Neural progenitor cell (in vitro differentiated cells): ENCODE measurements around the gene HDDC2. TPM values are rescaled to one million over a fixed set of nuclear protein-coding genes. Genes with fewer than 3 reads are reported as not detected.
A peak's percentile ranks its signal among the peaks of the same experiment; 100 is the strongest.

ENCODE experiments used
- DNase-seq: peaks from one replicate; pipeline ENCODE4 v3.0.0-alpha.2; 2016; ENCODE audit warnings: low spot score
- H2AFZ ChIP-seq: fragments of 200-600 bp; sonication (generic); replicated peaks from 2 replicates; pipeline ENCODE4 v1.6.1; 2016; ENCODE audit warnings: antibody characterized with exemption
- H3F3A ChIP-seq: fragments of 200-600 bp; sonication (generic); 2 replicates; pipeline ENCODE4 v1.6.1; 2016; ENCODE audit warnings: antibody characterized with exemption, low read depth
- H3K27ac ChIP-seq: fragments of 200-600 bp; sonication (generic); 2 replicates; pipeline ENCODE4 v1.5.1; 2016; ENCODE audit warnings: mild to moderate bottlenecking
- H3K27me3 ChIP-seq: fragments of 200-600 bp; sonication (generic); 2 replicates; pipeline ENCODE4 v1.6.1; 2016; ENCODE audit warnings: mild to moderate bottlenecking, moderate library complexity
- H3K36me3 ChIP-seq: fragments of 200-600 bp; sonication (generic); 2 replicates; pipeline ENCODE4 v1.5.1; 2016
- H3K4me1 ChIP-seq: fragments of 200-600 bp; sonication (generic); 2 replicates; pipeline ENCODE4 v1.6.1; 2016; ENCODE audit warnings: mixed run types
- H3K4me2 ChIP-seq: fragments of 200-600 bp; sonication (generic); 2 replicates; pipeline ENCODE4 v1.6.1; 2016
- H3K4me3 ChIP-seq: fragments of 200-600 bp; sonication (generic); 2 replicates; pipeline ENCODE4 v1.5.1; 2016
- H3K79me2 ChIP-seq: fragments of 200-600 bp; sonication (generic); 2 replicates; pipeline ENCODE4 v1.6.1; 2016; ENCODE audit warnings: low read depth
- H3K9ac ChIP-seq: fragments of 200-600 bp; sonication (generic); 2 replicates; pipeline ENCODE4 v1.6.1; 2016
- H3K9me3 ChIP-seq: fragments of 200-600 bp; sonication (generic); 2 replicates; pipeline ENCODE4 v1.5.1; 2016; ENCODE audit warnings: low read depth
- H4K20me1 ChIP-seq: fragments of 200-600 bp; sonication (generic); 2 replicates; pipeline ENCODE4 v1.6.1; 2016; ENCODE audit warnings: low read depth
- H3K27ac Mint-ChIP-seq: 3 replicates; pipeline ENCODE4 v1.8.0; 2021; ENCODE audit warnings: mixed read lengths
- H3K27me3 Mint-ChIP-seq: 2 replicates; pipeline ENCODE4 v1.8.0; 2022; ENCODE audit warnings: low read depth, mild to moderate bottlenecking, inconsistent platforms, moderate library complexity, mixed read lengths; ENCODE audit not compliant: insufficient read depth
- H3K36me3 Mint-ChIP-seq: 3 replicates; pipeline ENCODE4 v1.8.0; 2021; ENCODE audit warnings: mixed read lengths
- H3K4me1 Mint-ChIP-seq: 3 replicates; pipeline ENCODE4 v1.8.0; 2021; ENCODE audit warnings: mixed read lengths
- H3K4me3 Mint-ChIP-seq: 3 replicates; pipeline ENCODE4 v1.8.0; 2021; ENCODE audit warnings: mild to moderate bottlenecking, moderate library complexity, mixed read lengths
- H3K9me3 Mint-ChIP-seq: 3 replicates; pipeline ENCODE4 v1.8.0; 2020; ENCODE audit warnings: mixed read lengths
- EZH2 ChIP-seq: fragments of 200-600 bp; sonication (generic); IDR thresholded peaks from 2 replicates; pipeline ENCODE4 v1.6.1; 2017; ENCODE audit warnings: antibody characterized with exemption, mild to moderate bottlenecking, moderate library complexity
- EZH2phosphoT487 ChIP-seq: fragments of 200-600 bp; sonication (generic); IDR thresholded peaks from 2 replicates; pipeline ENCODE4 v1.6.1; 2017; ENCODE audit warnings: antibody characterized with exemption
- total RNA-seq: library from RNA; depleted of rRNA; stranded (reverse); fragments of >200 nt; gene quantifications from 2 replicates; pipeline ENCODE4 v1.2.3, GENCODE V29; 2015; ENCODE audit warnings: low replicate concordance
- TF ChIP-seq, protein P1 (sequence below): fragments of 200-600 bp; sonication (generic); IDR thresholded peaks from 2 replicates; pipeline ENCODE4 v1.5.1; 2017; ENCODE audit warnings: antibody characterized with exemption, mild to moderate bottlenecking

Gene HDDC2
- total RNA-seq, 1 donor from 2014 or later: 114 TPM

DNA sequence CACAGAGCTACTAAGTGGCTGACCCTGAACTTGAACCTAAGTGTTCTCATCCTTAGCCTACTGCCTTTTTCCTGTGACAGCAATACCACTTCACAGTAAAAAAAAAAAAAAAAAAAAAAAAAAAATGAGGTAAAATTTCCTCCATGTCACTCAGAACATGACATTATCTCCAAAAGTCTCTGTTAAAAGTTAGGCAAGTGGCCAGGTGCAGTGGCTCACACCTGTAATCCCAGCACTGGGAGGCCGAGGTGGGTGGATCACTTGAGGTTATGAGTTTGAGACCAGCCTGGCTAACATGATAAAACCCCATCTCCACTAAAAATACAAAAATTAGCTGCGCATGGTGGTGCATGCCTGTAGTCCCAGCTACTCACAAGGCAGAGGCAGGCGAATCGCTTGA, 11.2 kb upstream of the HDDC2 start:
- H3K9me3 Mint-ChIP-seq: no peaks in the 10 kb centered on the region
- no peaks in the 10 kb centered on the region for H4K20me1 ChIP-seq

DNA sequence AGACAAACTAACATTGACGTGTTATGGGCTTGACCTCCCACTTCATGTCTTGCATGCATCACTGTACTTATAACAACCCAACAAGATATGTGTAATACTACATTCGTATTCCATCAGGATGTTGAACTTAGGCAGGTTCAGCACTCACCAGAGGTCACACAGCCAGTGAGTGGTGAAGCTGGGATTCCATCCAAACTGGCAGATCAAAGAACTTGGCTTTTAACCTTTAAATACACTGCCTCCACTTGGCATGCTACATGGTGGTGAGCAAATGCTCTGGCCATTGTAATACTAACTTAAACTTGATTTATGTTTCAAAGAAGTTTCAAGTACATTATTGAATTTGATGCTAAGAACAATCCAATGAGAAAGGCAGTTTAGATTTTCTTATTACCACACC, 10.7 kb upstream of the HDDC2 start:
- Histone ChIP-seq H3K27me3 (no peaks in the 10 kb centered on the region), H4K20me1 (no peaks in the 10 kb centered on the region), H3K27ac (no peak overlapping the region), H2AFZ (no peak overlapping the region), H3F3A (no peaks in the 10 kb centered on the region), H3K9ac (no peak overlapping the region), H3K9me3 (no peaks in the 10 kb centered on the region), H3K4me1 (no peaks in the 10 kb centered on the region), H3K4me2 (no peak overlapping the region), H3K36me3 (no peaks in the 10 kb centered on the region), H3K4me3 (no peak overlapping the region), H3K79me2 (no peaks in the 10 kb centered on the region)
- Mint-ChIP-seq H3K27ac (no peak overlapping the region), H3K4me3 (no peak overlapping the region), H3K36me3 (no peaks in the 10 kb centered on the region), H3K4me1 (peaks cover 9% of the 10 kb centered on the region), H3K27me3 (peaks cover 2% of the 10 kb centered on the region), H3K9me3 (no peaks in the 10 kb centered on the region)
- DNase-seq: no peak
- TF ChIP-seq EZH2phosphoT487: no peak
- no peak for TF ChIP-seq EZH2
- TF ChIP-seq, protein P1, sequence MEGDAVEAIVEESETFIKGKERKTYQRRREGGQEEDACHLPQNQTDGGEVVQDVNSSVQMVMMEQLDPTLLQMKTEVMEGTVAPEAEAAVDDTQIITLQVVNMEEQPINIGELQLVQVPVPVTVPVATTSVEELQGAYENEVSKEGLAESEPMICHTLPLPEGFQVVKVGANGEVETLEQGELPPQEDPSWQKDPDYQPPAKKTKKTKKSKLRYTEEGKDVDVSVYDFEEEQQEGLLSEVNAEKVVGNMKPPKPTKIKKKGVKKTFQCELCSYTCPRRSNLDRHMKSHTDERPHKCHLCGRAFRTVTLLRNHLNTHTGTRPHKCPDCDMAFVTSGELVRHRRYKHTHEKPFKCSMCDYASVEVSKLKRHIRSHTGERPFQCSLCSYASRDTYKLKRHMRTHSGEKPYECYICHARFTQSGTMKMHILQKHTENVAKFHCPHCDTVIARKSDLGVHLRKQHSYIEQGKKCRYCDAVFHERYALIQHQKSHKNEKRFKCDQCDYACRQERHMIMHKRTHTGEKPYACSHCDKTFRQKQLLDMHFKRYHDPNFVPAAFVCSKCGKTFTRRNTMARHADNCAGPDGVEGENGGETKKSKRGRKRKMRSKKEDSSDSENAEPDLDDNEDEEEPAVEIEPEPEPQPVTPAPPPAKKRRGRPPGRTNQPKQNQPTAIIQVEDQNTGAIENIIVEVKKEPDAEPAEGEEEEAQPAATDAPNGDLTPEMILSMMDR: no peak

More for the DNA sequence above, 11.2 kb upstream of the HDDC2 start:
- H3K9me3 ChIP-seq: no peaks in the 10 kb centered on the region
- H3K4me1 Mint-ChIP-seq: peaks cover 9% of the 10 kb centered on the region
- no peaks in the 10 kb centered on the region for H3K36me3 ChIP-seq
- H3K9ac ChIP-seq: no peak overlapping the region
- H3F3A ChIP-seq: no peaks in the 10 kb centered on the region
- no peak overlapping the region for H3K4me3 Mint-ChIP-seq
- H3K27me3 Mint-ChIP-seq: peaks cover 2% of the 10 kb centered on the region
- TF ChIP-seq EZH2: no peak
- TF ChIP-seq EZH2phosphoT487: no peak
- TF ChIP-seq, protein P1: no peak
- H3K79me2 ChIP-seq: no peaks in the 10 kb centered on the region
- no peak for DNase-seq
- no peaks in the 10 kb centered on the region for H3K4me1 ChIP-seq
- H3K27ac ChIP-seq: no peak overlapping the region
- no peak overlapping the region for H2AFZ ChIP-seq
- H3K27me3 ChIP-seq: no peaks in the 10 kb centered on the region
- no peak overlapping the region for H3K27ac Mint-ChIP-seq
- H3K4me2 ChIP-seq: no peak overlapping the region
- no peak overlapping the region for H3K4me3 ChIP-seq
- H3K36me3 Mint-ChIP-seq: no peaks in the 10 kb centered on the region

DNA sequence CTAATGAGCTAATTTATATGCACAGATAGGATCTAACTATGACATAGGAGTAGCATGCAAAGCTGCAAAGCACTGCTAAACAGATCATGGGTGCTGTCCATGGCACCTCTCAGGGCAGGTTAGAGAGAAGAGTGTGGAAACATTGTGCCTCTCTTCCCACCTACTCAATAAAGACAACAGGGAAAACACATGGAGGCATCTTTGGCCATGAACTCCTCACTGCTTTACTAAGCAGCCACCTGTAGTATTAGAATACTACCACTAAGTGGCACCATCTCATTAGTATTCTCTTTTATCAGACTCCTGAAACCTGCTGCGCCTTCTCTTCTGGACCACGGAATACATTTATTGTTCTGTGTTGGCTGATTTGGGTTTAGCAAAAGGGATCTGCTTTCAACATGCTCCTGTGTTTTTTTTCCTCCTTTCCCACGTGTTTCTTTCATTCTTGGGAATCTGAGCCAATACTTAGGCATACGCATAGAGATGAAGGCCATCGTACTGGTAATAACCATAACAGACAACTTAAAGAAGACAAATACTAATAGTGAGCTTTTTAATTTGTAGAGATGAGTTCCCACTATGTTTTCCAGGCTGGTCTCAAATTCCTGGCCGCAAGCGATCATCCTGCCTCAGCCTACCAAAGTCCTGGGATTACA, 9.4 kb upstream of the HDDC2 start:
- DNase-seq: peak; percentile 71
- Histone ChIP-seq H3K4me3 (no peak overlapping the region), H3K36me3 (no peaks in the 10 kb centered on the region), H2AFZ (no peak overlapping the region), H3K79me2 (no peaks in the 10 kb centered on the region), H3F3A (no peaks in the 10 kb centered on the region), H3K9ac (no peak overlapping the region), H3K27me3 (no peaks in the 10 kb centered on the region), H3K27ac (no peak overlapping the region), H3K9me3 (no peaks in the 10 kb centered on the region), H3K4me2 (no peak overlapping the region), H3K4me1 (no peaks in the 10 kb centered on the region), H4K20me1 (no peaks in the 10 kb centered on the region)
- no peaks in the 10 kb centered on the region for H3K27me3 Mint-ChIP-seq
- H3K4me3 Mint-ChIP-seq: no peak overlapping the region
- no peaks in the 10 kb centered on the region for H3K36me3 Mint-ChIP-seq
- H3K27ac Mint-ChIP-seq: no peak overlapping the region
- TF ChIP-seq, protein P1: peak; percentile 79
- TF ChIP-seq EZH2phosphoT487: no peak
- H3K9me3 Mint-ChIP-seq: no peaks in the 10 kb centered on the region
- H3K4me1 Mint-ChIP-seq: peaks cover 4% of the 10 kb centered on the region
